ENCODE measurements around the gene B3GAT3. TPM values are rescaled to one million over a fixed set of nuclear protein-coding genes. Genes with fewer than 3 reads are reported as not detected.
A peak's percentile ranks its signal among the peaks of the same experiment; 100 is the strongest.
"Not testable (repeated sequence)": the region's sequence is repeated elsewhere in the genome, so short reads cannot be mapped to it uniquely, and the experiment has no call there.

The B3GAT3 gene
- total RNA-seq, 4 donors from 2014 or later, result 28.0 to 47.4 (median 40.8) TPM

DNA sequence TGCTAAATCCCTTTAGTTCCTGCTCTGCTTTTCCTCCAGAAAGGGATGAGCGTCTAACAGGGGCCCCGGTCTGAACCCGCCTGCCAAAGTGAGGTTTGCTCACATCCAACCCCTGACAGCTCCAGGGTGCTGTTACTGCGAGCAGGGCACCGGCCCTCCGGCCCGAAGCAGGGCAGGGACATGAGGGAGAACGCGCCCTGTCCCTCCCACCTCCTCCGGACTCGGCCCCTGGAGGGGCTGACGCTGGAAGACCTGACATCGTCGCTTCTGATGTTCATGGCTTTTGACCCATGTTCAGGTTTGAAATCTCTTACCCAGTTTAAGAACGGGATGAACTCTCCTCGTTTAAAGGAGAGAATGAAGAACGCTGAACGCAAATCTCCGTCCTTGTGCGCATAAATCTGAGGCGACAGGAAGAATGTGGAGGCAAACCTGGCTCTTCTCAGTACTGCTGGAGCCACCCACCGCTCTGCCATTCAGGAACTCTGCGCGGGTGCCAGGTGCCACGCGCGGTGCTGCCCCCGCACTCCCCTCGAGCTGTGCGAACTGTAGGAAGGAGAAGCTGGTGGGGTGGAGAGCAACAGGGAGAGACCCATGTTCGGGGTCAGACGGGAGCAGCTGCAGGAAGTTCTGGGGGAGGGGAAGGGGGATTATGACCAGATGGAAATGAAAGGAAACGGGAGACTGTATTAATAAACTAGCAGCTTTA is 47.3 kb downstream of the B3GAT3 start:
- Histone ChIP-seq H3K9me3 (no peaks in the 10 kb centered on the region), H3K27ac (peak overlapping the region; percentile 88 to 96 (median 94)), H3K36me3 (peaks cover 0 to 28% (median 9%) of the 10 kb centered on the region in 4 donors), H3K4me3 (peak overlapping the region; percentile 52 to 99 (median 58)), H3K27me3 (no peaks in the 10 kb centered on the region), H3K4me1 (peaks cover 14 to 51% (median 41%) of the 10 kb centered on the region in 4 donors)
- DNase-seq, result peak; percentile 41
- 0 to 1% methylated on average over 3 to 33 of the region's 33 CpGs for WGBS, 2 donors (ENCODE audit: low coverage in 1 of 2)
- peak; percentile 40 for TF ChIP-seq POLR2A (IDR thresholded peaks at IDR 0.05)
- no peak for TF ChIP-seq POLR2AphosphoS5 (IDR thresholded peaks at IDR 0.05)
- in situ Hi-C loops (cut with MboI; ENCODE audit: low pct_ligation_motif_present in 1 of 4, low pct_unique_long_range_greater_than_20kb in 1 of 4, low sequenced_read_pairs in 3 of 4), result loop anchor here in 1 of 4 donors (25.0 kb wide), 1 partner anchor 288 kb away; no protein-coding TSS in a partner anchor
- intact Hi-C loops (cut with DNase I; ENCODE audit: low total_unique reads), result no loop called here

DNA sequence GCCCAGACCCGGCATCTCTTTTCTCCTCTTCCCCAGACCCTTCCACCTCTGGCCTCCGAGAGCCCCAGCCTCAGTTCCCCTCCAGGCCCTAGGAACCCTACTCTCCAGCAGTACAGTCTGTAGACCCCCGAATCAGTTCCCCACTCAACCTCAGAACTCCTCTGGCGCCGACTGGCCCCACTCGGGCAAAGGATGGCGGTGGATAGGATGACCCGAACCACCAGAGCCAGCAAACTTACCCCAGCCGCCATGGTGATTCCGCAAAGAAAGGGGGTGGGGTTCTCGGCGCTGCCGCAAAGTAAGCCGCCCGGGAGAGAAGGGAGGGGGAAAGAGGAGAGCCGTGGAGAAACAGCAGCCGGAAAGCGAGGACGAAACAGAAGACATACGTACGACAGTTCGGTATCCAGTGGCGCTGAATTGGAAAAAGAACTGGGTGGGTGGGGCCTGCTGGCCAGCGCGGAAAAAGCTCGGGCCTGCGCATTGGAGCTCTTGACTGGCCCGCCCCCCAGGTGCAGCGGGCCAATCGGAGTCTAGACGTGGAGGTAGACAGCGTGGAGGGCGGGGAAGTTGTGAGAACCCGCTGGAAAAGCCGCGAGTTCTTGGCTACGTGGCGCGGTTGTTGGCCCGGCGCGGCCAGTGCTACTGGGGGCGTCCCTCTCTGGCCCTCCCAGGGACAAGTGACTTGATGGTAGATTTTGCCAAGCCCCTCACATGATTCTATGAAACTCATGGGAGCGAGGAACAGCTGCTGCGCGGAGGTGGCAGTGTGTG is 48.0 kb downstream of the B3GAT3 start, which contains the start of gene EEF1G:
Gene EEF1G (minus strand): TSS at position 300 of the 771 bp plus-strand sequence. CDS start 49 bp downstream, at position 251.
- Histone ChIP-seq H3K4me1 (peaks cover 14 to 51% (median 41%) of the 10 kb centered on the region in 4 donors), H3K4me3 (peak within 1 kb of the TSS; percentile 52 to 99 (median 58)), H3K27me3 (no peaks in the 10 kb centered on the region), H3K27ac (peak within 1 kb of the TSS; percentile 88 to 96 (median 94)), H3K36me3 (peaks cover 0 to 31% (median 11%) of the 10 kb centered on the region in 4 donors), H3K9me3 (no peaks in the 10 kb centered on the region)
- in situ Hi-C loops (cut with MboI; ENCODE audit: low pct_ligation_motif_present in 1 of 4, low pct_unique_long_range_greater_than_20kb in 1 of 4, low sequenced_read_pairs in 3 of 4), result no loop called here
- peak; percentile 99 for DNase-seq
- 1 to 7% methylated on average over 3 to 46 of the region's 46 CpGs for WGBS, 2 donors (ENCODE audit: low coverage in 1 of 2)
- peak; percentile 91 to 95 (median 92) for TF ChIP-seq POLR2AphosphoS5 (IDR thresholded peaks at IDR 0.05)
- peak; percentile 86 for TF ChIP-seq POLR2A (IDR thresholded peaks at IDR 0.05)
- TF ChIP-seq, protein P1, sequence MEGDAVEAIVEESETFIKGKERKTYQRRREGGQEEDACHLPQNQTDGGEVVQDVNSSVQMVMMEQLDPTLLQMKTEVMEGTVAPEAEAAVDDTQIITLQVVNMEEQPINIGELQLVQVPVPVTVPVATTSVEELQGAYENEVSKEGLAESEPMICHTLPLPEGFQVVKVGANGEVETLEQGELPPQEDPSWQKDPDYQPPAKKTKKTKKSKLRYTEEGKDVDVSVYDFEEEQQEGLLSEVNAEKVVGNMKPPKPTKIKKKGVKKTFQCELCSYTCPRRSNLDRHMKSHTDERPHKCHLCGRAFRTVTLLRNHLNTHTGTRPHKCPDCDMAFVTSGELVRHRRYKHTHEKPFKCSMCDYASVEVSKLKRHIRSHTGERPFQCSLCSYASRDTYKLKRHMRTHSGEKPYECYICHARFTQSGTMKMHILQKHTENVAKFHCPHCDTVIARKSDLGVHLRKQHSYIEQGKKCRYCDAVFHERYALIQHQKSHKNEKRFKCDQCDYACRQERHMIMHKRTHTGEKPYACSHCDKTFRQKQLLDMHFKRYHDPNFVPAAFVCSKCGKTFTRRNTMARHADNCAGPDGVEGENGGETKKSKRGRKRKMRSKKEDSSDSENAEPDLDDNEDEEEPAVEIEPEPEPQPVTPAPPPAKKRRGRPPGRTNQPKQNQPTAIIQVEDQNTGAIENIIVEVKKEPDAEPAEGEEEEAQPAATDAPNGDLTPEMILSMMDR (IDR thresholded peaks at IDR 0.05), result no peak
- no peak for TF ChIP-seq EP300 (IDR thresholded peaks at IDR 0.05; ENCODE audit: low read depth)
- intact Hi-C loops (cut with DNase I; ENCODE audit: low total_unique reads), result no loop called here

DNA sequence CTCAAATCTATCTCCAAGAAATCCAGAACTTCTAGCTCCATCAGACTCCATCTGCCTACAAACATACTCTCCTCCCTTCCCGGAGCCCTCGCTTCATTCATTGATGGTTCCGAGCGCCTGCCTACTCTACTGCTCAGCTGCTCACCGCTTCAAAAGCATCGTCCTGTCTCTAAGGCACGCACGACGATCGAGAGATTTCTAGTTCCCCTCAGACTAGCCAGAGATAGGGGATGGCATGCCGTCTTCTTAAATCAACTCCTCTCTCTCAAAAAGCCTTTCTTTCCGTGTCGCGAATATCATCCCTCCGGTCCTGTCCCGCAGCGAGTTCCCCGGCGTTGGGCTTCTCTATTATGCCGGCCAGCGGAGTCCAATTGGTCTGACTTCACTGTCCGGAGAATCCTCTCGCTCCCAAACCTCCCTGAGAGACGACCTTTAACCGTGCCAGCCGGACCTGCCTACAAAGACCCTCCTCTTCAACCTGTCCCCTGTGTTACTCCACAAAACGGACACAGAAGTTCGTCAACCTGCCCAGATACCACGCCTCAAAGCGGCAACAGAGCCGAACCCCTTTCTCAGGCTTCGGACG is 48.7 kb downstream of the B3GAT3 start:
- H3K4me3 ChIP-seq, result peak overlapping the region; percentile 36 to 99 (median 54)
- H3K4me1 ChIP-seq, result peaks cover 14 to 51% (median 41%) of the 10 kb centered on the region in 4 donors
- peaks cover 0 to 29% (median 13%) of the 10 kb centered on the region in 4 donors for H3K36me3 ChIP-seq
- intact Hi-C loops (cut with DNase I; ENCODE audit: low total_unique reads), result no loop called here
- WGBS, 2 donors (ENCODE audit: low coverage in 1 of 2), result 0 to 1% methylated on average over 14 to 33 of the region's 33 CpGs
- TF ChIP-seq EP300 (IDR thresholded peaks at IDR 0.05; ENCODE audit: low read depth), result no peak
- TF ChIP-seq, protein P1 (IDR thresholded peaks at IDR 0.05), result no peak
- TF ChIP-seq POLR2AphosphoS5 (IDR thresholded peaks at IDR 0.05), result no peak
- TF ChIP-seq POLR2A (IDR thresholded peaks at IDR 0.05), result no peak
- in situ Hi-C loops (cut with MboI; ENCODE audit: low pct_ligation_motif_present in 1 of 4, low pct_unique_long_range_greater_than_20kb in 1 of 4, low sequenced_read_pairs in 3 of 4), result no loop called here
- no peaks in the 10 kb centered on the region for H3K9me3 ChIP-seq
- no peaks in the 10 kb centered on the region for H3K27me3 ChIP-seq
- DNase-seq, result no peak
- peak overlapping the region; percentile 81 to 94 (median 87) for H3K27ac ChIP-seq

DNA sequence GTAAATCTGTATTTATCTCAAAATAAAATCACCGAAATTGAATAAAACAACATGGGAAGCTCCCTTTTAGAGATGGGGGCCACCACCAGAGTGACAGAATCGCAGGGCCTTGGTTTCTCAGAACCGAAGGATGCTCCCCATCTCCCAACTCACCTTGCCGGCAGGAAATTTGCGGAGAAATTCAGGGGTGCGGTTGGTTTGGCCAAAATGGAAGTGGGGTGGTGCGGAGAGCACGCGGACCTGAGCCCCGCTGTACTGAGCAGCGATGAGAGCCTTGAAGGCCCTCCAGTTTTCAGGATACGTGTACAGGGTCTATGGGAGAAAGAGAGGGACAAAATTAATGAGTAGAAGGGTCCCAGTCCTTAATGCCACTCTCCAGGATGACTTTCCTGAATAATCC is 49.4 kb downstream of the B3GAT3 start:
- H3K27ac ChIP-seq, result peak overlapping the region; percentile 81 to 94 (median 87)
- in situ Hi-C loops (cut with MboI; ENCODE audit: low pct_ligation_motif_present in 1 of 4, low pct_unique_long_range_greater_than_20kb in 1 of 4, low sequenced_read_pairs in 3 of 4), result no loop called here
- peaks cover 14 to 51% (median 41%) of the 10 kb centered on the region in 4 donors for H3K4me1 ChIP-seq
- no peaks in the 10 kb centered on the region for H3K27me3 ChIP-seq
- DNase-seq, result no peak
- 53 to 62% methylated on average over 2 to 12 of the region's 12 CpGs for WGBS, 2 donors (ENCODE audit: low coverage in 1 of 2)
- peaks cover 0 to 30% (median 15%) of the 10 kb centered on the region in 4 donors for H3K36me3 ChIP-seq
- TF ChIP-seq POLR2AphosphoS5 (IDR thresholded peaks at IDR 0.05) (no peak), EP300 (IDR thresholded peaks at IDR 0.05; ENCODE audit: low read depth) (no peak), POLR2A (IDR thresholded peaks at IDR 0.05) (no peak)
- TF ChIP-seq, protein P1 (IDR thresholded peaks at IDR 0.05), result no peak
- intact Hi-C loops (cut with DNase I; ENCODE audit: low total_unique reads), result no loop called here
- no peaks in the 10 kb centered on the region for H3K9me3 ChIP-seq
- peak overlapping the region; percentile 36 to 99 (median 54) for H3K4me3 ChIP-seq

DNA sequence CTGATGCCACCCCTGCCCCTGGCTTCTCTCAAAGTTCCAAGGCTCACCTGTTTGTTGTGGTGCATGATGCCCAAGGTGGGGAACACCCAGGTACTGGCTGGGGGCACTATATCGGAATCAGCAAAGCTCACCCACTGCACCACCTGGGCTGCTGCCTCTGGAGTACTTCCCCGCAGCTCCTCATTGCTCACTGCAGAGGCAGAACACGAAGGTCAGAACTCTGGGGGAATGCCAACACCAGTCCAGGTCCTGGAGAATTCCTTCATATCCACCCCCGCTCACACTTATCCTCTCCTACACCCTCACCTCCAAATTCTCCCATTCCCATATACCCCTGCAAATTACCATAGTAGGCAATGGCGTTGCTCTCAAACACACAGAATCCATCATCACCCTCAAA is 50.3 kb downstream of the B3GAT3 start:
- Histone ChIP-seq H3K27ac (peak overlapping the region in 1 of 4 donors; percentile 87), H3K4me1 (peaks cover 14 to 43% (median 34%) of the 10 kb centered on the region in 4 donors), H3K36me3 (peaks cover 0 to 40% (median 20%) of the 10 kb centered on the region in 4 donors)
- H3K4me3 ChIP-seq; H3K9me3 ChIP-seq; H3K27me3 ChIP-seq; intact Hi-C loops (cut with DNase I; ENCODE audit: low total_unique reads); in situ Hi-C loops (cut with MboI; ENCODE audit: low pct_ligation_motif_present in 1 of 4, low pct_unique_long_range_greater_than_20kb in 1 of 4, low sequenced_read_pairs in 3 of 4); DNase-seq: not testable (repeated sequence)
- 87 to 100% methylated on average over 1 to 5 of the region's 5 CpGs for WGBS, 2 donors (ENCODE audit: low coverage in 1 of 2)

DNA sequence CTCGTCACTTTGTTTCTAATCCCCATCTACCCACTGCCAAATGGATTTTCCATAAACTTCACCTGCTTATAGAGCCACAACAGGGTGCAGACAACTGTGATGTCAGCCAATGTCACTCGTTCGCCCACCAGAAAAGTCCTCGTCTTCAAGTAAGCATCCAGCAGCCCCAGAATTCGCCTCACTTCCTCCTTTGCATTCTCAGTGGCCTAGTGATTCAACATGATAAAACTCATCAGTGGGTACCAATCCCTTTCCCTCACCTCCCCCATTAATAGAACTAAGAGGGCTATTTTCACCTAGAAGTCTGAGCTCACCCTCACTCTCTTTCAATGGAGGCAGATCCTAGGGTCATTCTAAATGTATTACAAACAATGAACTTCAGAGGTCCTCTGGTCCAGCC is 50.9 kb downstream of the B3GAT3 start:
- in situ Hi-C loops (cut with MboI; ENCODE audit: low pct_ligation_motif_present in 1 of 4, low pct_unique_long_range_greater_than_20kb in 1 of 4, low sequenced_read_pairs in 3 of 4); H3K27me3 ChIP-seq; DNase-seq; H3K9me3 ChIP-seq; intact Hi-C loops (cut with DNase I; ENCODE audit: low total_unique reads); H3K27ac ChIP-seq; H3K4me3 ChIP-seq: not testable (repeated sequence)
- peaks cover 0 to 45% (median 22%) of the 10 kb centered on the region in 4 donors for H3K36me3 ChIP-seq
- H3K4me1 ChIP-seq, result peaks cover 14 to 38% (median 28%) of the 10 kb centered on the region in 4 donors
- 84 to 88% methylated on average over 4 to 5 of the region's 5 CpGs for WGBS, 2 donors (ENCODE audit: low coverage in 1 of 2)
